Measurements from ENCODE around the gene POU6F1.

DNA sequence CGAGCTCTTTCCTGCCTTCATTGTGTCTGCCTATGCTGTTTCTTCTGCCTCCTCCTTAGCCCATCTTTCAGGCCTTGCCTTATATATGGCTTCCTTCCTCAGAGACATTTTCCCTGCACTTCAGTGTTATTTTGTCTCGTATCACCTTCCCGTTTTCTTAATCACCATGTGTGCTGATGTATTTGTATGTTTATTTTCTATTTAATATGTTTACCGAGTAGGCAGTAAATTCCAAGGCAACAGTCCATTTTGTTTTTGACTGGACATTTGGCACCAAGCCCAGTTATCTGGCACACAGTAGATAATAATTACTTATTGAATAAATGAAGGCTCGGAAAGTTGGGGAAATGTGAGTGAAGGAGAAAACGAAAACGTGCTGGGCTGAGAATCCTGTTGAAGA lies 4.6 kb upstream of the POU6F1 start:
- TF ChIP-seq, protein P1, sequence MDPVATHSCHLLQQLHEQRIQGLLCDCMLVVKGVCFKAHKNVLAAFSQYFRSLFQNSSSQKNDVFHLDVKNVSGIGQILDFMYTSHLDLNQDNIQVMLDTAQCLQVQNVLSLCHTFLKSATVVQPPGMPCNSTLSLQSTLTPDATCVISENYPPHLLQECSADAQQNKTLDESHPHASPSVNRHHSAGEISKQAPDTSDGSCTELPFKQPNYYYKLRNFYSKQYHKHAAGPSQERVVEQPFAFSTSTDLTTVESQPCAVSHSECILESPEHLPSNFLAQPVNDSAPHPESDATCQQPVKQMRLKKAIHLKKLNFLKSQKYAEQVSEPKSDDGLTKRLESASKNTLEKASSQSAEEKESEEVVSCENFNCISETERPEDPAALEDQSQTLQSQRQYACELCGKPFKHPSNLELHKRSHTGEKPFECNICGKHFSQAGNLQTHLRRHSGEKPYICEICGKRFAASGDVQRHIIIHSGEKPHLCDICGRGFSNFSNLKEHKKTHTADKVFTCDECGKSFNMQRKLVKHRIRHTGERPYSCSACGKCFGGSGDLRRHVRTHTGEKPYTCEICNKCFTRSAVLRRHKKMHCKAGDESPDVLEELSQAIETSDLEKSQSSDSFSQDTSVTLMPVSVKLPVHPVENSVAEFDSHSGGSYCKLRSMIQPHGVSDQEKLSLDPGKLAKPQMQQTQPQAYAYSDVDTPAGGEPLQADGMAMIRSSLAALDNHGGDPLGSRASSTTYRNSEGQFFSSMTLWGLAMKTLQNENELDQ (tag by site-specific recombination; IDR thresholded peaks at IDR 0.05; ENCODE audit: low read depth): no peak
- no peak for TF ChIP-seq ZNF521 (tag by site-specific recombination; IDR thresholded peaks at IDR 0.05)

All from HEK293 (cell line).